HL-60 (cell line): ENCODE data around the gene SYP.
"Not testable (repeated sequence)": the region's sequence is repeated elsewhere in the genome, so short reads cannot be mapped to it uniquely, and the experiment has no call there.

Experiments used
- SPI1 ChIP-seq: IDR thresholded peaks from 2 replicates; pipeline ENCODE4 v1.6.1; 2012; ENCODE audit warnings: low read depth, mild to moderate bottlenecking, borderline replicate concordance
- TF ChIP-seq, protein P1 (sequence below): IDR thresholded peaks from one replicate; pipeline ENCODE4 v1.5.1; 2011; ENCODE audit warnings: low read length, control low read depth, inconsistent platforms; ENCODE audit not compliant: insufficient read depth

DNA sequence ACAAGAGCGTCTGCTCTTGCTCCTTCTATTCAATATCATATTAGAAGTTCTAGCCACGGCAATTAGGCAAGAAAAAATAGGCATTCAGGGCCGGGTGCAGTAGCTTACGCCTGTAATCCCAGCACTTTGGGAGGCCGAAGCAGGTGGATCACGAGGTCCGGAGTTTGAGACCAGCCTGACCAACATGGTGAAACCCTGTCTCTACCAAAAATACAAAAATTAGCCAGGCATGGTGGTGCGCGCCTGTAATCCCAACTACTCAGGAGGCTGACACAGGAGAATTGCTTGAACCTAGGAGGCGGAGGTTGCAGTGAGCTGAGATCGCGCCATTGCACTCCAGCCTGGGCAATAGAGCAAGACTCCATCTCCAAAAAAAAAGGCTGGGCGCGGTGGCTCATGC lies 50.7 kb downstream of the SYP start:
- TF ChIP-seq, protein P1, sequence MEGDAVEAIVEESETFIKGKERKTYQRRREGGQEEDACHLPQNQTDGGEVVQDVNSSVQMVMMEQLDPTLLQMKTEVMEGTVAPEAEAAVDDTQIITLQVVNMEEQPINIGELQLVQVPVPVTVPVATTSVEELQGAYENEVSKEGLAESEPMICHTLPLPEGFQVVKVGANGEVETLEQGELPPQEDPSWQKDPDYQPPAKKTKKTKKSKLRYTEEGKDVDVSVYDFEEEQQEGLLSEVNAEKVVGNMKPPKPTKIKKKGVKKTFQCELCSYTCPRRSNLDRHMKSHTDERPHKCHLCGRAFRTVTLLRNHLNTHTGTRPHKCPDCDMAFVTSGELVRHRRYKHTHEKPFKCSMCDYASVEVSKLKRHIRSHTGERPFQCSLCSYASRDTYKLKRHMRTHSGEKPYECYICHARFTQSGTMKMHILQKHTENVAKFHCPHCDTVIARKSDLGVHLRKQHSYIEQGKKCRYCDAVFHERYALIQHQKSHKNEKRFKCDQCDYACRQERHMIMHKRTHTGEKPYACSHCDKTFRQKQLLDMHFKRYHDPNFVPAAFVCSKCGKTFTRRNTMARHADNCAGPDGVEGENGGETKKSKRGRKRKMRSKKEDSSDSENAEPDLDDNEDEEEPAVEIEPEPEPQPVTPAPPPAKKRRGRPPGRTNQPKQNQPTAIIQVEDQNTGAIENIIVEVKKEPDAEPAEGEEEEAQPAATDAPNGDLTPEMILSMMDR, result not testable (repeated sequence)
- not testable (repeated sequence) for TF ChIP-seq SPI1
